HG02973 (cell line): Measurements from ENCODE around the gene UCN2.

Experiments used
- ATAC-seq: cut with Tn5 transposase; IDR thresholded peaks from one replicate; pipeline ENCODE4 v1.9.1; 2021; ENCODE audit warnings: moderate library complexity; ENCODE audit not compliant: unreplicated experiment

Gene UCN2

GRCh38 chr3:48563382-48563918, at the start of gene UCN2:
UCN2 (minus strand) TSS chr3:48563781; CDS start chr3:48563124, 657 bp downstream.
- ATAC-seq = no peak

- no peak for ATAC-seq
Measured at GRCh38 chr3:48612309-48612708, 48.7 kb upstream of the UCN2 start.

GRCh38 chr3:48609088-48610005, 45.8 kb upstream of the UCN2 start, which contains the start of gene UQCRC1:
UQCRC1 (minus strand) TSS chr3:48609646; CDS start chr3:48609620, 26 bp downstream.
- peak; percentile 89 for ATAC-seq

GRCh38 chr3:48607519-48607918, 43.9 kb upstream of the UCN2 start:
- ATAC-seq = no peak

GRCh38 chr3:48601622-48601994, 38.0 kb upstream of the UCN2 start:
- ATAC-seq = no peak

GRCh38 chr3:48600711-48601621, 37.4 kb upstream of the UCN2 start:
- ATAC-seq = no peak

GRCh38 chr3:48599509-48600285, 36.1 kb upstream of the UCN2 start:
- ATAC-seq = no peak

- ATAC-seq = no peak
Measured at GRCh38 chr3:48599077-48599501, 35.5 kb upstream of the UCN2 start.

- no peak for ATAC-seq
Measured at GRCh38 chr3:48598323-48599076, 34.9 kb upstream of the UCN2 start.

GRCh38 chr3:48597408-48597800, 33.8 kb upstream of the UCN2 start:
- no peak for ATAC-seq

- ATAC-seq = no peak
Measured at GRCh38 chr3:48596676-48597407, 33.3 kb upstream of the UCN2 start.

- no peak for ATAC-seq
Measured at GRCh38 chr3:48596157-48596556, 32.6 kb upstream of the UCN2 start.

- no peak for ATAC-seq
Measured at GRCh38 chr3:48595526-48596121, 32.0 kb upstream of the UCN2 start.

GRCh38 chr3:48595075-48595525, 31.5 kb upstream of the UCN2 start, which contains the start of gene COL7A1:
COL7A1 (minus strand) TSS chr3:48595329; CDS start chr3:48595159, 170 bp downstream.
- ATAC-seq = no peak

- no peak for ATAC-seq
Measured at GRCh38 chr3:48594417-48595049, 31.0 kb upstream of the UCN2 start.

GRCh38 chr3:48593337-48593736, 29.8 kb upstream of the UCN2 start:
- no peak for ATAC-seq

- no peak for ATAC-seq
Measured at GRCh38 chr3:48592519-48593087, 29.0 kb upstream of the UCN2 start.
